Measurements from ENCODE around the gene PPP2R3A.
"Not testable (repeated sequence)": the region's sequence is repeated elsewhere in the genome, so short reads cannot be mapped to it uniquely, and the experiment has no call there.

The PPP2R3A gene

GRCh38 chr3:136023264-136023978, 57.9 kb downstream of the PPP2R3A start:
- DNase-seq (ENCODE audit: low read depth), result no peak

GRCh38 chr3:136036306-136036705, 70.8 kb downstream of the PPP2R3A start:
- DNase-seq (ENCODE audit: low read depth), result no peak

DNA sequence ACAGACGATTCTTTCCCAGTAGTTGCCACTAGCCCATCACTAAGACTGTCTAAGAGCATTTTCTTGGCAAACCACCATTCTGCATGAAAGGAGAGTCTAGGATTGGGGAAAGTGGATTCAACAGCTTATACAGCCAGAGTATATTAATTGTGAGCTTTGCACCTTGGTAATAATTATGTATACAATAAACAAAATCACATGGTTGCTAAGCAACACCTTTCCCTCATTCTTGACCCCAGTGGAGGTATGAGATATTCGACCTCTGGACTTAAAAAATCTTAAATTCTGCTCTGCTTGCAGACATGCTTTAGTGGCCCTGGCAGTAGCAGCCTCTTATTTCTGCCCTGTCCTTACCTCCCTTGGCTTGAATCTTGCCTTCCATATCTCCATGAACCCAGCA, 73.1 kb downstream of the PPP2R3A start:
- DNase-seq (ENCODE audit: low read depth), result no peak

- no peak for DNase-seq (ENCODE audit: low read depth)
Measured at GRCh38 chr3:136042608-136043221, 77.2 kb downstream of the PPP2R3A start.

- DNase-seq (ENCODE audit: low read depth), result no peak
Measured at GRCh38 chr3:136044980-136045745, 79.6 kb downstream of the PPP2R3A start.

GRCh38 chr3:136048068-136048467, 82.5 kb downstream of the PPP2R3A start:
- no peak for DNase-seq (ENCODE audit: low read depth)

- DNase-seq (ENCODE audit: low read depth), result no peak
Measured at GRCh38 chr3:136050250-136050649, 84.7 kb downstream of the PPP2R3A start.

- DNase-seq (ENCODE audit: low read depth), result no peak
Measured at GRCh38 chr3:136055491-136055890, 90.0 kb downstream of the PPP2R3A start.

DNA sequence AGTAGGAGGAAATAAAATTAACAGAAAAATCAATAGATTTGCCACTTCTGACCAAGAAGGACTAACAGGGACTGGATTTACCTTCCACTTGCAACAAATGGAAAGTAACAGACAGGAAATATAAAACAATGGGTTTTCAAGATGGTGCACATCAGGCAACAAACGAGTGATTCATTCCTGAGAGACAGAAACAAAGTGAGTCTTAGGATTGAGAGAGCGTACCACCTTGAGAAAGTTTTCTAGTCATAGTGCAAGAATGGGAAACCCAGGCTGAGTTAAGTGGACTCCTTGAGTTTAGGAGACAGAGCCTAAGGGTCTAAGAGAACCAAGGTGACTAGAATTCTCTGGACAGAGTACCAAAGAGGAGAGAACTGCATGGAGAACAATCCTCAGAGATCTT, 101.7 kb downstream of the PPP2R3A start:
- no peak for DNase-seq (ENCODE audit: low read depth)

DNA sequence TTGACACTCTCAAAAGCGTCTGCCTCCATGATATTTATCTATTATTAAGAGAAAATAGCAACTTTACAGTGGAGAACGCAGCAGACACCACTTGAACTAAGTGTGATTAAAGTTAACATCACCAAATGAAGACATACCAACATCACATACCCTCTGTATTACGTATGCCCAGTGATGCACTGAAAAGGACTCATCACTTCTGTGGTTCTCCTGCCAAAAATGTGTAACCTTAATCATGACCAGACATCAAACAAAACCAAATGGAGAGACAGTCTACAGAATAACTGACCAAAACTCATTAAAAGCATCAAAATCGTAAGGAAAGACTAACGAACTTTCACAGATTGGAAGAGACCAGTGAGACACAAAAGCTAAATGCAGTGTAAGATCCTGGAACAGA, 103.2 kb downstream of the PPP2R3A start:
- DNase-seq (ENCODE audit: low read depth), result no peak

GRCh38 chr3:136069933-136070332, 104.4 kb downstream of the PPP2R3A start:
- DNase-seq (ENCODE audit: low read depth), result no peak

DNA sequence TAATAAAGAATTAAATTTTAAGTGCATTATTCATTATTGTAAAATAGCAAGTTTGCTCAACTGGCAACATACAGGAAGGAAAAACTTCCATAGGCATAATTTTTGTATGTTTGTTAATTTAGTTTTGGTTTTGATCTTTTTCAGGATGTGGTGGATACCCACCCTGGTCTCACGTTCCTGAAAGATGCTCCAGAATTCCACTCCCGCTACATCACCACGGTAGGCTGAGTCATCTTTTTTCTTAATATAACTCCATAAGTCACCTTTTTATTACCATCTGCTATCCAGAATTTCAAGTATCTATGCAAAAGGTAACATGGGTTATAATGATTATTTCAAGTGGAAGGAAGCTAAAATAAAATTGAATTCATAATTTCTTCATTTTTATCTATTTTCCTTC, 104.8 kb downstream of the PPP2R3A start:
- DNase-seq (ENCODE audit: low read depth), result no peak

- DNase-seq (ENCODE audit: low read depth), result no peak
Measured at GRCh38 chr3:136070953-136071949, 105.7 kb downstream of the PPP2R3A start.

DNA sequence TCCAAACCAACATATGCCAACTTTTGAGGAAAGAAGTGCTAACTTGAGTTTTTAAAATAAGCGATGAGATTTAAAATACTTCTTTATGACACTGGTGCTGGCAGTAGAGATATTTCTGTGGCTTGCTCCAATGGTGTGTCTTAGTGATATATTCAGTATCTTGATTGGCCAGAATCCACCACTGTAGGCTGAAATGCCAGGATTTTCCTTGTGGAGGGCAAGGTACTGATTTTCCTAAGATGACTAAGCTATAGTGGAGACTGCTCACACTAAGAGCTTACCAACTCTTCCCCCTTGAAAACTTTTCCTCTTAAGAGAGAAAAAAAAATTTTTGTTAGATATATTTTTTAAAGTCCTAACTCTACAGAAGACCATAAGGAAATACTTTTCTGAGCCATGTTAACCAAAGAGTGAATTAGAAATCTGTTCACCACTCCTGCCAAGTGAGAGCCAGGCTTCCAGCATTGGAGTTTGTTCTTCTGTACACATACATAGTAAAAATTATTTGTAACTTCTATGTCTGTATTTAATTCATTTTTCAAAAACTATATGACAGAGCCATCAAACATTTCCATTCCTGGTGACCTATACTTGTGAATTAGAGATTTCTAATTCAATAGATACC, 109.1 kb downstream of the PPP2R3A start:
- no peak for DNase-seq (ENCODE audit: low read depth)

- DNase-seq (ENCODE audit: low read depth), result peak; percentile 58
Measured at GRCh38 chr3:136075218-136075808, 109.8 kb downstream of the PPP2R3A start.

- DNase-seq (ENCODE audit: low read depth), result no peak
Measured at GRCh38 chr3:136075811-136076210, 110.3 kb downstream of the PPP2R3A start.

- DNase-seq (ENCODE audit: low read depth), result no peak
Measured at GRCh38 chr3:136078421-136079364, 113.2 kb downstream of the PPP2R3A start.

- not testable (repeated sequence) for DNase-seq (ENCODE audit: low read depth)
Measured at GRCh38 chr3:136083641-136084382, 118.3 kb downstream of the PPP2R3A start.

- DNase-seq (ENCODE audit: low read depth), result not testable (repeated sequence)
Measured at GRCh38 chr3:136085067-136085466, 119.5 kb downstream of the PPP2R3A start.

Measured in stimulated activated CD8-positive, alpha-beta memory T cell treated with anti-CD3 and anti-CD28 coated beads, Interleukin-12 subunit alpha, Interleukin-12 subunit beta, amount 100 ng/mL, for 1 hour (primary cell).